ENCODE data around the gene PPOX. TPM values are rescaled to one million over a fixed set of nuclear protein-coding genes. Genes with fewer than 3 reads are reported as not detected.

PPOX gene
- total RNA-seq, 1 donor from 2014 or later = 49.7 TPM

DNA sequence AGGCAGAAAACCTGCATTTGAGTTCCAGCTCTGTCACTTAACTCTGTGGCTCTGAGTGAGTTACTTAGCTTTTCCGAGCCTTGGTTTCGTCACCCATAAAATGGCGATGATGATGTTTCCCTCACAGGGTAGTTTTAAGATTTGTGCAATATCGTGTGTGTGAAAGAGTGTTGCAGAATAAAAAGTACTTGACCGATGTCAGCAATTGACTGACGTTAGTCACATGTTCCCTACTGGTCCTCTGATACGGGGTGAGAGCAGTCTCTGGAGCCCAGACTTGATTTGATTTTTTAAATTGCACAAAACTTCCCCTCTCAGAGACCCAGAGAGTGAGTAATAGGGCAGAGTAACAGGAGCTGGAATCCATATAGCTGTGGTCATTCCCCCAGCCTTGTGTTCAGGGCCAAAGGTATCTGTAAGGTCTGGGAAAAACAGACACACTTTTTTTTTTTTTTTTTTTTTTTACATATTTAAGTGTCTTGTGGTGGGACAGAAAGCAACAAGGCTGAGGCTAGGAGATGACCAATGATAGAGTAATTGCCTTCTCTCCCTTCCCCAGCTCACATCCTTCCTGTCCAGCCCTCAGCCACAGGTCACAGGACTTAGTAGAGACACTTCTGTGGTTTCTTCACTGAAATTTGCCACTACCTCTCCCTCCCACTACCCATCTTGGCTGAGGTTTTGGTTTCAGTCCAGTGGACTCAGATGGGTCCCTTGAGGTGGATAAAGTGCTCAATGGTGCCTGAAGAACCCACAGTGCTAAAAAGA lies 50.9 kb downstream of the PPOX start:
- Mint-ChIP-seq H3K4me3 (no peak overlapping the region), H3K4me1 (no peaks in the 10 kb centered on the region), H3K27me3 (ENCODE audit: low read depth) (no peaks in the 10 kb centered on the region), H3K27ac (no peak overlapping the region), H3K36me3 (peaks cover 19% of the 10 kb centered on the region), H3K9me3 (no peaks in the 10 kb centered on the region)
- DNase-seq (ENCODE audit: low spot score in 2 of 2, unreplicated experiment in 2 of 2) = no peak
- TF ChIP-seq, protein P1, sequence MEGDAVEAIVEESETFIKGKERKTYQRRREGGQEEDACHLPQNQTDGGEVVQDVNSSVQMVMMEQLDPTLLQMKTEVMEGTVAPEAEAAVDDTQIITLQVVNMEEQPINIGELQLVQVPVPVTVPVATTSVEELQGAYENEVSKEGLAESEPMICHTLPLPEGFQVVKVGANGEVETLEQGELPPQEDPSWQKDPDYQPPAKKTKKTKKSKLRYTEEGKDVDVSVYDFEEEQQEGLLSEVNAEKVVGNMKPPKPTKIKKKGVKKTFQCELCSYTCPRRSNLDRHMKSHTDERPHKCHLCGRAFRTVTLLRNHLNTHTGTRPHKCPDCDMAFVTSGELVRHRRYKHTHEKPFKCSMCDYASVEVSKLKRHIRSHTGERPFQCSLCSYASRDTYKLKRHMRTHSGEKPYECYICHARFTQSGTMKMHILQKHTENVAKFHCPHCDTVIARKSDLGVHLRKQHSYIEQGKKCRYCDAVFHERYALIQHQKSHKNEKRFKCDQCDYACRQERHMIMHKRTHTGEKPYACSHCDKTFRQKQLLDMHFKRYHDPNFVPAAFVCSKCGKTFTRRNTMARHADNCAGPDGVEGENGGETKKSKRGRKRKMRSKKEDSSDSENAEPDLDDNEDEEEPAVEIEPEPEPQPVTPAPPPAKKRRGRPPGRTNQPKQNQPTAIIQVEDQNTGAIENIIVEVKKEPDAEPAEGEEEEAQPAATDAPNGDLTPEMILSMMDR (IDR thresholded peaks at IDR 0.05; ENCODE audit: unreplicated experiment) = no peak

GRCh38 chr1:161217831-161218230 lies 51.6 kb downstream of the PPOX start:
- no peak overlapping the region for H3K27ac Mint-ChIP-seq
- TF ChIP-seq, protein P1 (IDR thresholded peaks at IDR 0.05; ENCODE audit: unreplicated experiment) = no peak
- H3K4me3 Mint-ChIP-seq = no peak overlapping the region
- peaks cover 18% of the 10 kb centered on the region for H3K36me3 Mint-ChIP-seq
- no peaks in the 10 kb centered on the region for H3K27me3 Mint-ChIP-seq (ENCODE audit: low read depth)
- H3K4me1 Mint-ChIP-seq = no peaks in the 10 kb centered on the region
- DNase-seq (ENCODE audit: low spot score in 2 of 2, unreplicated experiment in 2 of 2) = no peak
- H3K9me3 Mint-ChIP-seq = no peaks in the 10 kb centered on the region

GRCh38 chr1:161218301-161219077 lies 52.3 kb downstream of the PPOX start:
- Mint-ChIP-seq H3K4me3 (no peak overlapping the region), H3K27me3 (ENCODE audit: low read depth) (no peaks in the 10 kb centered on the region), H3K36me3 (peaks cover 13% of the 10 kb centered on the region), H3K4me1 (no peaks in the 10 kb centered on the region), H3K9me3 (no peaks in the 10 kb centered on the region), H3K27ac (no peak overlapping the region)
- TF ChIP-seq, protein P1 (IDR thresholded peaks at IDR 0.05; ENCODE audit: unreplicated experiment) = no peak
- DNase-seq (ENCODE audit: low spot score in 2 of 2, unreplicated experiment in 2 of 2) = no peak

DNA sequence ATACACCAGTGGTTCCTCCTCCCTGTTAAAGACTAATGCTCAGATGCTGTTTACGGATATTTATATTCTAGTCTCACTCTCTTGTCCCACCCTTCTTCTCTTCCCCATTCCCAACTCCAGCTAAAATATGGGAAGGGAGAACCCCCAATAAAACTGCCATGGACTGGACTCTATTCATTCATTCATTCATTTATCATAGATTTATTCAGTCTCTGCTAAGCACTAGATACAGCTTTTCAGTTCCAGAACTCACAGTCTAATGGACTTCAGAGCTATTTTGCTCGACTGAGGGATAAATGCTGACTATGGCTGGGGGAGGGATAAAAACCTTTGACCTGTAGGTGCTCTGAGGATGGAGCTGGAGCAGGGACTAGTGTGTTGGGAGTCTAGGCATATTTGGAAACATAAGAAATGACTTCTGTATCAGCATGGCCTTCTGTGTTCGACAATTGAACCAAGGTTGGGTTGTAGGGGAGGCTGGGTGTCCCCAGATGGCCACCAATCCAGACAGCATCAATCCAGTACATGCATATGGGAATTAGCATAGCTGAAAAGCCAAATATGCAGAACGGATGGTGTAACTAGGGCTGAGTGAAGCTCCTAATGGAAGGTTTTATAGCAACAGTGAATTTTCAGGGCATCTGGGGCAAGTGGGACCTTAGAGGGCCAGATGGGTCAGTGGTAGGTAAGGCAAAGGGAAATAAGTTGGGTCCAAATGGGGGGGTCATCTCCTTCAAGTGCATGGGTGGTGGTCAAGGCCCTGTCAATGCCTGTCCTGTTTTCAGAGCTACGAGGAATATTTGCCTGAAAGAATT lies 53.1 kb downstream of the PPOX start:
- no peaks in the 10 kb centered on the region for H3K9me3 Mint-ChIP-seq

GRCh38 chr1:161220002-161220401 lies 53.8 kb downstream of the PPOX start:
- no peaks in the 10 kb centered on the region for H3K9me3 Mint-ChIP-seq
- H3K27ac Mint-ChIP-seq = no peak overlapping the region
- no peaks in the 10 kb centered on the region for H3K4me1 Mint-ChIP-seq
- no peak for DNase-seq (ENCODE audit: low spot score in 2 of 2, unreplicated experiment in 2 of 2)
- peaks cover 3% of the 10 kb centered on the region for H3K36me3 Mint-ChIP-seq
- H3K4me3 Mint-ChIP-seq = no peak overlapping the region
- H3K27me3 Mint-ChIP-seq (ENCODE audit: low read depth) = no peaks in the 10 kb centered on the region
- TF ChIP-seq, protein P1 (IDR thresholded peaks at IDR 0.05; ENCODE audit: unreplicated experiment) = no peak

More for the DNA sequence above, 53.1 kb downstream of the PPOX start:
- Mint-ChIP-seq H3K27ac (no peak overlapping the region), H3K4me3 (no peak overlapping the region), H3K36me3 (peaks cover 8% of the 10 kb centered on the region), H3K27me3 (ENCODE audit: low read depth) (no peaks in the 10 kb centered on the region), H3K4me1 (no peaks in the 10 kb centered on the region)
- TF ChIP-seq, protein P1 (IDR thresholded peaks at IDR 0.05; ENCODE audit: unreplicated experiment) = no peak
- no peak for DNase-seq (ENCODE audit: low spot score in 2 of 2, unreplicated experiment in 2 of 2)
